Upper lobe of right lung (tissue), 1 donor: Measurements from ENCODE around the gene CCL18. TPM values are rescaled to one million over a fixed set of nuclear protein-coding genes. Genes with fewer than 3 reads are reported as not detected.
"Not testable (repeated sequence)": the region's sequence is repeated elsewhere in the genome, so short reads cannot be mapped to it uniquely, and the experiment has no call there.

ENCODE experiments used
- ATAC-seq: fragments of 200-7000 bp; cut with Tn5 transposase; one replicate; pipeline ENCODE4 v1.9.1; 2020; ENCODE audit warnings: mild to moderate bottlenecking, moderate library complexity
- DNase-seq: peaks from one replicate; pipeline ENCODE4 v3.0.0-alpha.2; 2020
- H3K27ac ChIP-seq: fragments of 200-600 bp; one replicate; pipeline ENCODE4 v1.8.0; 2022
- H3K27me3 ChIP-seq: fragments of 200-600 bp; one replicate; pipeline ENCODE4 v1.8.0; 2022; ENCODE audit warnings: mild to moderate bottlenecking
- H3K36me3 ChIP-seq: fragments of 200-600 bp; one replicate; pipeline ENCODE4 v1.8.0; 2022
- H3K4me1 ChIP-seq: fragments of 200-600 bp; one replicate; pipeline ENCODE4 v1.8.0; 2022
- H3K4me3 ChIP-seq: fragments of 200-600 bp; one replicate; pipeline ENCODE4 v1.8.0; 2022; ENCODE audit warnings: mild to moderate bottlenecking
- H3K9me3 ChIP-seq: fragments of 200-600 bp; one replicate; pipeline ENCODE4 v1.8.0; 2022
- CTCF ChIP-seq: fragments of 200-600 bp; IDR thresholded peaks from one replicate; pipeline ENCODE4 v1.8.0; 2022; ENCODE audit warnings: antibody characterized with exemption
- intact Hi-C: fragments of 100-400 bp; cut with DNase I; formaldehyde crosslinking; loops from one replicate; pipeline ENCODE4 v1.11.0; 2022
- total RNA-seq: library from RNA; stranded (reverse); fragmentation: NEBNext Ultra II Directional; extraction: Animal tissue kit (Norgen Biotek cat#: 25700); gene quantifications from one replicate; pipeline ENCODE4 v1.2.1, GENCODE V29; 2021
- donor health status: DM: no; HTN: yes; CAD: no; lungs with severe emphysema.

Gene CCL18
- total RNA-seq, 1 donor from 2014 or later, result 31.9 TPM

GRCh38 chr17:36094746-36095145 is 30.7 kb downstream of the CCL18 start:
- no peak overlapping the region for H3K4me3 ChIP-seq
- ATAC-seq, result no peak
- no peak for TF ChIP-seq CTCF
- DNase-seq, result no peak
- no peaks in the 10 kb centered on the region for H3K27me3 ChIP-seq
- intact Hi-C loops, result no loop called here
- no peaks in the 10 kb centered on the region for H3K4me1 ChIP-seq
- H3K36me3 ChIP-seq, result no peaks in the 10 kb centered on the region
- no peak overlapping the region for H3K27ac ChIP-seq
- H3K9me3 ChIP-seq, result no peaks in the 10 kb centered on the region

GRCh38 chr17:36095992-36096391 is 31.9 kb downstream of the CCL18 start:
- no peak overlapping the region for H3K4me3 ChIP-seq
- H3K27ac ChIP-seq, result no peak overlapping the region
- H3K36me3 ChIP-seq, result no peaks in the 10 kb centered on the region
- no peak for TF ChIP-seq CTCF
- no peak for DNase-seq
- H3K4me1 ChIP-seq, result no peaks in the 10 kb centered on the region
- no peaks in the 10 kb centered on the region for H3K9me3 ChIP-seq
- H3K27me3 ChIP-seq, result no peaks in the 10 kb centered on the region
- intact Hi-C loops, result no loop called here
- no peak for ATAC-seq

GRCh38 chr17:36099004-36099403 is 34.9 kb downstream of the CCL18 start:
- DNase-seq, intact Hi-C loops, H3K4me1 ChIP-seq: not testable (repeated sequence)

GRCh38 chr17:36103401-36103975 is 39.4 kb downstream of the CCL18 start, which contains the start of gene CCL4:
TSS of gene CCL4 (plus strand) at chr17:36103827. CDS start at chr17:36103906, 79 bp downstream.
- H3K27me3 ChIP-seq, H3K36me3 ChIP-seq, H3K9me3 ChIP-seq, intact Hi-C loops, DNase-seq, H3K4me1 ChIP-seq, H3K27ac ChIP-seq: not testable (repeated sequence)
- peak; percentile 88 for ATAC-seq
- peak within 1 kb of the TSS; percentile 19 for H3K4me3 ChIP-seq

More at GRCh38 chr17:36099004-36099403, 34.9 kb downstream of the CCL18 start:
- H3K27ac ChIP-seq, H3K27me3 ChIP-seq, H3K9me3 ChIP-seq, H3K4me3 ChIP-seq, ATAC-seq, H3K36me3 ChIP-seq: not testable (repeated sequence)

- DNase-seq, H3K27ac ChIP-seq, H3K9me3 ChIP-seq, H3K36me3 ChIP-seq, H3K27me3 ChIP-seq, intact Hi-C loops, H3K4me3 ChIP-seq, H3K4me1 ChIP-seq: not testable (repeated sequence)
- peak; percentile 5 for ATAC-seq
Measured at GRCh38 chr17:36104246-36104645, 40.2 kb downstream of the CCL18 start.

- H3K4me1 ChIP-seq, result no peaks in the 10 kb centered on the region
- no peaks in the 10 kb centered on the region for H3K36me3 ChIP-seq
- H3K9me3 ChIP-seq, result no peaks in the 10 kb centered on the region
- no peak for TF ChIP-seq CTCF
- H3K27me3 ChIP-seq, result no peaks in the 10 kb centered on the region
- DNase-seq (no peak), ATAC-seq (peak; percentile 20)
- no peak overlapping the region for H3K27ac ChIP-seq
- intact Hi-C loops, result no loop called here
- no peak overlapping the region for H3K4me3 ChIP-seq
Measured at GRCh38 chr17:36104701-36105181, 40.7 kb downstream of the CCL18 start.

- no peak for DNase-seq
- Histone ChIP-seq H3K4me1 (no peaks in the 10 kb centered on the region), H3K36me3 (no peaks in the 10 kb centered on the region), H3K27ac (no peak overlapping the region), H3K9me3 (no peaks in the 10 kb centered on the region), H3K27me3 (no peaks in the 10 kb centered on the region), H3K4me3 (no peak overlapping the region)
- TF ChIP-seq CTCF, result no peak
- ATAC-seq, result peak; percentile 17
- intact Hi-C loops, result no loop called here
Measured at GRCh38 chr17:36105781-36106492, 41.9 kb downstream of the CCL18 start.
